H1 (cell line): ENCODE results near the gene COL1A1. TPM values are rescaled to one million over a fixed set of nuclear protein-coding genes. Genes with fewer than 3 reads are reported as not detected.

Experiments
- CTCF ChIA-PET: fragments of 300-600 bp; sonication (Branson Sonifier 250); formaldehyde crosslinking; loops from one replicate; lab custom pipeline; 2021; ENCODE audit not compliant: partially characterized antibody; lab: Charles Lee
- POLR2A ChIA-PET: fragments of 300-600 bp; sonication (Branson Sonifier 250); formaldehyde crosslinking; loops from one replicate; lab custom pipeline; 2021; ENCODE audit warnings: inconsistent platforms; ENCODE audit not compliant: partially characterized antibody; lab: Charles Lee
- DNase-seq, 2 experiments: peaks; one replicate each; pipeline versions ENCODE4 v3.0.0 to v3.0.0-alpha.2; 2010 to 2022; ENCODE audit warnings: low spot score in 2 of 2, low read depth in 1 of 2, mixed read lengths in 1 of 2
- FAIRE-seq: peaks from 2 replicates; lab custom pipeline; 2011; peaks lifted over from hg19 to GRCh38; lab: Jason Lieb, UNC
- H2AFZ ChIP-seq: 2 replicates; pipeline ENCODE4 v1.8.1; 2012; ENCODE audit warnings: low read length, inconsistent platforms
- H2AK5ac ChIP-seq: 2 replicates; pipeline ENCODE4 v1.6.1; 2013; ENCODE audit warnings: low read depth, low read length
- H2BK120ac ChIP-seq: replicated peaks from 2 replicates; pipeline ENCODE3; 2013; ENCODE audit warnings: low read depth, low read length, inconsistent platforms
- H2BK12ac ChIP-seq: 2 replicates; pipeline ENCODE4 v1.6.1; 2013; ENCODE audit warnings: low read depth, low read length
- H2BK15ac ChIP-seq: 2 replicates; pipeline ENCODE4 v1.6.1; 2013; ENCODE audit warnings: low read length
- H2BK20ac ChIP-seq: 2 replicates; pipeline ENCODE4 v1.6.1; 2013; ENCODE audit warnings: low read length
- H2BK5ac ChIP-seq: 2 replicates; pipeline ENCODE4 v1.6.1; 2013; ENCODE audit warnings: low read depth, low read length
- H3K14ac ChIP-seq: 2 replicates; pipeline ENCODE4 v1.6.1; 2013; ENCODE audit warnings: inconsistent platforms; ENCODE audit not compliant: insufficient read length
- H3K18ac ChIP-seq: 2 replicates; pipeline ENCODE4 v1.6.1; 2013; ENCODE audit warnings: low read length; ENCODE audit errors: extremely low read depth
- H3K23ac ChIP-seq: 2 replicates; pipeline ENCODE4 v1.6.1; 2013; ENCODE audit warnings: inconsistent platforms; ENCODE audit not compliant: insufficient read length
- H3K23me2 ChIP-seq: 2 replicates; pipeline ENCODE4 v1.6.1; 2013; ENCODE audit warnings: low read depth, low read length
- H3K27ac ChIP-seq: 2 replicates; pipeline ENCODE4 v1.6.1; 2011; ENCODE audit warnings: low read depth, low read length, inconsistent platforms
- H3K27me3 ChIP-seq, 4 experiments: replicated peaks in 1 of 4; 1 replicate in 1 of 4; 2 replicates in 3 of 4; pipeline versions ENCODE4 v1.6.1 to v1.8.1; 2011 to 2013; ENCODE audit warnings: low read length in 3 of 4, mild to moderate bottlenecking in 3 of 4, inconsistent platforms in 2 of 4, mixed read lengths in 2 of 4, moderate library complexity in 1 of 4; ENCODE audit not compliant: control insufficient read depth in 3 of 4, insufficient read depth in 3 of 4; ENCODE audit errors: extremely low read depth in 1 of 4
- H3K36me3 ChIP-seq, 4 experiments: 2 replicates each; pipeline versions ENCODE4 v1.6.1 to v1.8.1; 2011 to 2013; ENCODE audit warnings: mild to moderate bottlenecking in 4 of 4, low read length in 3 of 4, moderate library complexity in 2 of 4, control low read depth in 1 of 4, inconsistent platforms in 1 of 4; ENCODE audit not compliant: insufficient read depth in 4 of 4, control insufficient read depth in 2 of 4
- H3K4ac ChIP-seq: replicated peaks from 2 replicates; pipeline ENCODE3; 2013; ENCODE audit warnings: low read length, low read depth, mixed read lengths, inconsistent platforms; ENCODE audit not compliant: insufficient read length
- H3K4me1 ChIP-seq, 4 experiments: replicated peaks in 1 of 4; 1 replicate in 1 of 4; 2 replicates in 3 of 4; pipeline versions ENCODE4 v1.6.1 to v1.8.1; 2011 to 2013; ENCODE audit warnings: low read length in 3 of 4, inconsistent platforms in 2 of 4, mixed read lengths in 1 of 4; ENCODE audit not compliant: insufficient read depth in 4 of 4, control insufficient read depth in 3 of 4
- H3K4me2 ChIP-seq, 2 experiments: 2 replicates each; pipeline versions ENCODE4 v1.6.1 to v1.8.1; 2011 to 2013; ENCODE audit warnings: low read depth in 2 of 2, low read length in 2 of 2, control low read depth in 1 of 2, inconsistent platforms in 1 of 2, mild to moderate bottlenecking in 1 of 2; ENCODE audit not compliant: insufficient read depth in 1 of 2
- H3K4me3 ChIP-seq, 4 experiments: fragments of 200-600, 300-600 bp in 1 of 4; sonication (generic), shearing (Covaris generic), sonication (Bioruptor Twin) in 1 of 4; 2 replicates each; pipeline versions ENCODE4 v1.5.1 to v1.8.1; 2011 to 2016; ENCODE audit warnings: low read length in 4 of 4, low read depth in 3 of 4, control low read depth in 2 of 4, inconsistent platforms in 2 of 4, mild to moderate bottlenecking in 2 of 4, mixed read lengths in 1 of 4, moderate library complexity in 1 of 4; ENCODE audit not compliant: insufficient read depth in 2 of 4; ENCODE audit errors: extremely low read depth in 1 of 4
- H3K56ac ChIP-seq: replicated peaks from 2 replicates; pipeline ENCODE3; 2013; ENCODE audit warnings: low read depth, mild to moderate bottlenecking, mixed read lengths, low read length, inconsistent platforms; ENCODE audit not compliant: insufficient read length
- H3K79me1 ChIP-seq: 2 replicates; pipeline ENCODE4 v1.6.1; 2013; ENCODE audit warnings: low read depth, low read length, control low read depth
- H3K79me2 ChIP-seq, 2 experiments: 2 replicates each; pipeline versions ENCODE4 v1.6.1 to v1.8.1; 2012 to 2013; ENCODE audit warnings: low read length in 2 of 2, mild to moderate bottlenecking in 2 of 2, inconsistent platforms in 1 of 2; ENCODE audit not compliant: insufficient read depth in 2 of 2, control insufficient read depth in 1 of 2
- H3K9ac ChIP-seq, 4 experiments: replicated peaks in 1 of 4; 1 replicate in 1 of 4; 2 replicates in 3 of 4; pipeline versions ENCODE4 v1.6.1 to v1.8.1; 2011 to 2013; ENCODE audit warnings: low read depth in 3 of 4, low read length in 3 of 4, control low read depth in 2 of 4, mild to moderate bottlenecking in 2 of 4, moderate library complexity in 2 of 4, inconsistent platforms in 1 of 4; ENCODE audit errors: extremely low read depth in 1 of 4
- H3K9me3 ChIP-seq, 2 experiments: 2 replicates each; pipeline versions ENCODE4 v1.6.1 to v1.8.1; 2012 to 2013; ENCODE audit warnings: mild to moderate bottlenecking in 2 of 2, moderate library complexity in 2 of 2, control low read depth in 1 of 2, inconsistent platforms in 1 of 2, low read depth in 1 of 2, low read length in 1 of 2, mixed read lengths in 1 of 2; ENCODE audit not compliant: insufficient read depth in 2 of 2
- H4K20me1 ChIP-seq, 2 experiments: replicated peaks in 1 of 2; 2 replicates each; pipeline versions ENCODE3 to v1.8.1; 2011 to 2013; ENCODE audit warnings: inconsistent platforms in 2 of 2, low read length in 2 of 2, mild to moderate bottlenecking in 1 of 2; ENCODE audit not compliant: insufficient read depth in 2 of 2, control insufficient read depth in 1 of 2
- H4K5ac ChIP-seq: 2 replicates; pipeline ENCODE4 v1.6.1; 2013; ENCODE audit warnings: low read length, low read depth, mixed read lengths, inconsistent platforms; ENCODE audit not compliant: insufficient read length
- H4K8ac ChIP-seq: 2 replicates; pipeline ENCODE4 v1.8.0; 2013; ENCODE audit warnings: mild to moderate bottlenecking, moderate library complexity, low read length, inconsistent platforms; ENCODE audit not compliant: insufficient read depth; ENCODE audit errors: extremely low read depth
- H4K91ac ChIP-seq: replicated peaks from 2 replicates; pipeline ENCODE3; 2013; ENCODE audit warnings: low read length, mixed read lengths, inconsistent platforms; ENCODE audit not compliant: insufficient read length
- ATF2 ChIP-seq: IDR thresholded peaks from 2 replicates; pipeline ENCODE4 v1.6.1; 2012; ENCODE audit warnings: low read length, inconsistent platforms
- EZH2 ChIP-seq: fragments of 200-600 bp; sonication (generic); IDR thresholded peaks from 2 replicates; pipeline ENCODE4 v1.7.1; 2012; ENCODE audit warnings: low read depth, mild to moderate bottlenecking, moderate library complexity, low read length, inconsistent platforms; ENCODE audit not compliant: severe bottlenecking
- JUND ChIP-seq: IDR thresholded peaks from 2 replicates; pipeline ENCODE4 v1.6.1; 2011; ENCODE audit warnings: mild to moderate bottlenecking, improper control_type of control experiment, low read length
- MAFK ChIP-seq: IDR thresholded peaks from 2 replicates; pipeline ENCODE4 v1.6.1; 2012; ENCODE audit warnings: low read depth, mild to moderate bottlenecking, improper control_type of control experiment, low read length
- SRF ChIP-seq: IDR thresholded peaks from 2 replicates; pipeline ENCODE4 v1.6.1; 2011; ENCODE audit warnings: mild to moderate bottlenecking, low read depth, low read length, moderate library complexity
- WGBS, 2 experiments: shearing (Covaris generic) in 1 of 2; methylation state at CpG; one replicate each; pipeline versions ENCODE4 v1.1.6 to v1.1.7; 2013 to 2015; ENCODE audit warnings: low lambda C conversion rate in 2 of 2, mixed read lengths in 2 of 2, inconsistent platforms in 1 of 2, low coverage in 1 of 2, missing lambda C conversion rate in 1 of 2; ENCODE audit not compliant: insufficient replicate concordance in 2 of 2, insufficient coverage in 1 of 2, insufficient read length in 1 of 2; ENCODE audit errors: extremely low coverage in 1 of 2, missing lambda C conversion rate in 1 of 2; 5-methylcytosine and 5-hydroxymethylcytosine counted together
- polyA plus RNA-seq, 7 experiments: library from polyadenylated mRNA; depleted of rRNA in 3 of 7; stranded (reverse) in 5 of 7; unstranded in 2 of 7; fragments of >200 nt in 5 of 7; fragments of 200-250 nt in 2 of 7; gene quantifications; 1 replicate in 5 of 7; 2 replicates in 1 of 7; 4 replicates in 1 of 7; pipeline versions ENCODE4 v1.2.1 to v1.2.3, GENCODE V29; 2011 to 2013; ENCODE audit warnings: missing spikeins in 2 of 7, mixed read lengths in 2 of 7
- total RNA-seq: library from RNA; stranded (reverse); fragmentation: NEBNext Ultra II Directional; extraction: Animal tissue kit (Norgen Biotek cat#: 25700); gene quantifications from 2 replicates; pipeline ENCODE4 v1.2.1, GENCODE V29; 2021

Gene COL1A1
- total and polyA plus RNA-seq, 2 of the 8 experiments (the other 6 are each of a cell fraction or from before 2014, with no cell fraction given), result 14.1 to 80.4 TPM

- Histone ChIP-seq H4K91ac (no peak overlapping the region), H3K18ac (no peak overlapping the region), H3K79me2 (no peaks in the 10 kb centered on the region), H3K27ac (no peak overlapping the region), H4K20me1 (no peaks in the 10 kb centered on the region), H4K5ac (no peak overlapping the region), H3K79me1 (no peaks in the 10 kb centered on the region), H3K4ac (no peak overlapping the region), H3K36me3 (no peaks in the 10 kb centered on the region), H3K14ac (no peak overlapping the region), H2AK5ac (0 out of 2 replicates have a peak overlapping the region, but pooled peaks have one; percentile 34), H2BK15ac (peak overlapping the region; percentile 72; the same call in 1 of the 2 replicates), H3K4me3 (no peak overlapping the region), H3K9ac (no peak overlapping the region), H2BK120ac (peak overlapping the region; percentile 56), H2AFZ (no peak overlapping the region), H3K23ac (no peak overlapping the region), H3K4me2 (no peak overlapping the region), H3K9me3 (no peaks in the 10 kb centered on the region), H4K8ac (no peak overlapping the region), H3K4me1 (peaks cover 0 to 12% (median 7%) of the 10 kb centered on the region in 4 experiments; a peak in 5 of 7 replicates), H3K23me2 (peaks cover 3% of the 10 kb centered on the region; the same call in 1 of the 2 replicates), H2BK5ac (no peak overlapping the region), H3K27me3 (no peaks in the 10 kb centered on the region), H3K56ac (no peak overlapping the region), H2BK20ac (peak overlapping the region; percentile 72; the same call in 1 of the 2 replicates), H2BK12ac (0 out of 2 replicates have a peak overlapping the region, but pooled peaks have one; percentile 30)
- WGBS, 2 experiments, result 90% methylated on average over 16 of the region's 17 CpGs; no CpG with 5 or more reads in 1 of the 2 experiments
- DNase-seq, result no peak
- CTCF ChIA-PET, result interaction anchor here (1.3 to 17.0 kb wide), 10 partner anchors 10 to 191 kb away, joined by 3 to 299 read pairs (median 18); partner anchors contain the start of genes COL1A1 and TMEM92
- no peak for FAIRE-seq
- TF ChIP-seq JUND (no peak), ATF2 (no peak), MAFK (no peak), EZH2 (no peak), SRF (no peak)
- POLR2A ChIA-PET, result no interaction called here
Observed at GRCh38 chr17:50171371-50172071, 29.9 kb downstream of the COL1A1 start.
